Breast epithelium (tissue), 4 donors: ENCODE data around the gene AHRR. TPM values are rescaled to one million over a fixed set of nuclear protein-coding genes. Genes with fewer than 3 reads are reported as not detected.

ENCODE experiments used
- DNase-seq, 2 donors: peaks; one replicate each; pipeline ENCODE4 v3.0.0-alpha.2; 2019; ENCODE audit warnings: low spot score in 2 of 2
- H3K27ac ChIP-seq, 2 donors: fragments of 200-600 bp; sonication (generic) in 1 of 2; one replicate each; pipeline ENCODE4 v1.5.1; 2016 to 2019; ENCODE audit warnings: mild to moderate bottlenecking in 1 of 2
- H3K27me3 ChIP-seq, 2 donors: fragments of 200-600 bp; sonication (generic) in 1 of 2; one replicate each; pipeline versions ENCODE4 v1.5.1 to v1.6.0; 2017 to 2019; ENCODE audit warnings: control low read depth in 1 of 2, mild to moderate bottlenecking in 1 of 2
- H3K36me3 ChIP-seq: fragments of 200-600 bp; one replicate; pipeline ENCODE4 v1.5.1; 2019
- H3K4me1 ChIP-seq, 2 donors: fragments of 200-600 bp; sonication (generic); one replicate each; pipeline ENCODE4 v1.5.1; 2016 to 2019; ENCODE audit warnings: control low read depth in 1 of 2
- H3K4me3 ChIP-seq, 3 donors: fragments of 200-600 bp; sonication (generic); 1 replicate in 2 of 3; 2 replicates in 1 of 3; pipeline ENCODE4 v1.5.1; 2016 to 2019; ENCODE audit warnings: mild to moderate bottlenecking in 3 of 3, moderate library complexity in 2 of 3
- H3K9me3 ChIP-seq, 2 donors: fragments of 200-600 bp; sonication (generic) in 1 of 2; one replicate each; pipeline ENCODE4 v1.5.1; 2016 to 2019; ENCODE audit warnings: control low read depth in 1 of 2
- CTCF ChIP-seq, 3 donors: fragments of 450-650 bp; IDR thresholded peaks; one replicate each; pipeline ENCODE4 v1.5.1; 2016 to 2017; ENCODE audit warnings: antibody characterized with exemption in 3 of 3, mild to moderate bottlenecking in 3 of 3, moderate library complexity in 3 of 3
- POLR2A ChIP-seq: fragments of 450-650 bp; IDR thresholded peaks from one replicate; pipeline ENCODE4 v1.6.1; 2016; ENCODE audit warnings: antibody characterized with exemption, mild to moderate bottlenecking, moderate library complexity
- POLR2AphosphoS5 ChIP-seq, 3 donors: sonication (generic); formaldehyde crosslinking; IDR thresholded peaks; one replicate each; pipeline ENCODE4 v1.6.1; 2017; ENCODE audit warnings: antibody characterized with exemption in 3 of 3
- intact Hi-C: fragments of 100-400 bp; cut with DNase I; formaldehyde crosslinking; loops from one replicate; pipeline ENCODE4 v1.15.1; 2023; ENCODE audit warnings: low total_unique reads
- total RNA-seq, 3 donors: library from RNA; depleted of rRNA; stranded (reverse); fragments of >200 nt; gene quantifications; one replicate each; pipeline ENCODE4 v1.1.0, GENCODE V29; 2016

The AHRR gene
- total RNA-seq, 3 donors from 2014 or later: 0.88 to 0.98 TPM; not detected in 1

DNA sequence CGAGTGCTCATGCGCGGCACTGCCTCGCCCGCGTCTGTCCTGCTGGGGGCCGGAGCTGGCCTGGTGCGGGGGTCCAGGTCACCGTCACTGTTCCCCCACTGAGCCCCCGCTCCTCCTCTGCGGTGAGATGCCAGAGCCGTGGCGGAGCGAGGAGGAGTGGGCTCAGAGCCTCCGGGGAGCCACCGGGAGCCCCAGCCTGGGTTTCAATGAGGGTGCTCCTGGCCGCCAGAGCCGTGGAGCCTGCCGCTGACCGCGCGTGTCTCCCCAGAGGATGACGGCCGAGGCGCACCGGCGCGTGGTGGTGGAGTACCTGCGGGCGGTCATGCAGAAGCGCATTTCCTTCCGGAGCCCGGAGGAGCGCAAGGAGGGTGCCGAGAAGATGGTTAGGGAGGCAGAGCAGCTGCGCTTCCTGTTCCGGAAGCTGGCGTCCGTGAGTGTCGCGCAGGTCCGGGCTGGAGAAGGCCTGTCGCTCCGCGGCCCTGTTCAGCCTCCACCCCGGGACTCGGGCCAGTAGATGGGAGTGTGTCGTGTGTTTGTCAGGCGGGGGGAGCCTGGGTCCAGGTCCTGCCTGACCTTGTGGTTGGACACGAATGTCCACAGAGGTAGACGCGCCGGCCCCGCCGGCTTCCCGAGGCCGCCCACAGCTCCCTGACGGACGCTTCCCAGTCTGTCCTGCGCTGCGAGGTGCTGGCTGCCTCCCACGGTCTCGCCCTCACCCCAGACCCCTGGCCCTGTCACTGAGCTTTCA, 143.5 kb downstream of the AHRR start:
- Histone ChIP-seq H3K4me3 (no peak overlapping the region), H3K9me3 (no peaks in the 10 kb centered on the region), H3K27me3 (no peaks in the 10 kb centered on the region), H3K27ac (no peak overlapping the region), H3K4me1 (no peaks in the 10 kb centered on the region), H3K36me3 (no peaks in the 10 kb centered on the region)
- TF ChIP-seq POLR2AphosphoS5 (IDR thresholded peaks at IDR 0.05): no peak
- TF ChIP-seq POLR2A: no peak
- TF ChIP-seq CTCF (IDR thresholded peaks at IDR 0.05): no peak
- DNase-seq: peak in 1 of 2 donors; percentile 48
- intact Hi-C loops: no loop called here

DNA sequence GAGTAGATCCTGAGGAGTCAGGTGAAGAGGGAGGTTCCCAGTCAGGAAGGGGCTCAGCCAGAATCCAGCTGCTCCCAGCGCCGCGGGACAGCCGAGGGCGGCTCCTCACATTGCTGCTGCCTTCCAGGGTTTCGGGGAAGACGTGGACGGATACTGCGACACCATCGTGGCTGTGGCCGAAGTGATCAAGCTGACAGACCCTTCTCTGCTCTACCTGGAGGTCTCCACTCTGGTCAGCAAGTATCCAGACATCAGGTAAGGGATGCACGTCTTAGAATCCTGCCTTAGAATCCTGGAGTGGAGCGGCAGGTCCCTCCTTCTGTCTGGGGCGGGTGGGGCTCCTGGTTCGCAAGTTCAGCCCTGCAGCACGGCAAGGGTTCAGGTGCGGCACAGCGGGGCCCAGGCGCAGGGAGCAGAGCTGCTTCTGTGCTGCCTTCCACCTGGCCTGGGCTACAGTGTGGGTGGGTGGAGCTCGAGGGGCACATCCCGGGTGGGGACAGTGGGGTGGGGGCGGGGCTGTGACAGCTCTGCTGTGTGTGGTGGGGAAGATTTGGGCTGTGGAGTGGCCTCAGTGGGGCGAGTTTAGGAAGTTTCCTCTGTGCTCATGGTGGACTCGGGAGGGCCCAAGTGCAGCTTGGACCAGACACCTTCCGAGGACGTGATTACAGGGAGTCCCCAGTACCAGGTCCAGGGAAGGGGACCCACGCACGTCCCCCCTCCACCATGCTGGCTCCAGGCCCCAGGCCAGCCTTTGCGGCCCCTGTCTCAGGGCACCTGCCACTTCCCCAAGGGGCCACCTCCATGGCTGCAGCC, 144.3 kb downstream of the AHRR start:
- Histone ChIP-seq H3K27me3 (no peaks in the 10 kb centered on the region), H3K36me3 (no peaks in the 10 kb centered on the region)

DNA sequence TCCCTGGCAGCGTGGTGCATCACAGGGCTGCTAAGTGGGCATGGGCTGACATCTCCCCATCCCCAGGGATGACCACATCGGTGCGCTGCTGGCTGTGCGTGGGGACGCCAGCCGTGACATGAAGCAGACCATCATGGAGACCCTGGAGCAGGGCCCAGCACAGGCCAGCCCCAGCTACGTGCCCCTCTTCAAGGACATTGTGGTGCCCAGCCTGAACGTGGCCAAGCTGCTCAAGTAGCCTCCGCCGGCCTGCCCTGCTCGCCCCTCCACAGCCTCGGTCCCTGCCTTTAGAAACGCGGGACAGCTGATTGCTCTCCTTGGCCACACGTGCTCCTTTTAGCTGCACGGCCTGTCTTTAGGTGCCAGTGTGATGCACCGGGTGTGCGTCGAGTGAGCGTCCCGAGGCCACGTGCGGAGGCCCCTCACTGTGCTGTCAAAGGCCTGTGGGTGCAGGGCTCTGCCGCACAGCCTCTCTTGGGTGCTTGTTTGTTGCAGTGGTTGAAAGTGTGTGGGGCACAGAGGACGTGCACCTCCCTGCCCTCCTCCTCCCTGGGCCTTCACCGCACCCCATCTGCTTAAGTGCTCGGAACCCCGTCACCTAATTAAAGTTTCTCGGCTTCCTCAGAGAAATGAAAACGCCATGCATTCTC, 145.3 kb downstream of the AHRR start:
- no peaks in the 10 kb centered on the region for H3K27me3 ChIP-seq
- H3K27ac ChIP-seq: no peak overlapping the region
- no peak overlapping the region for H3K4me3 ChIP-seq
- intact Hi-C loops: no loop called here
- H3K4me1 ChIP-seq: no peaks in the 10 kb centered on the region
- H3K9me3 ChIP-seq: no peaks in the 10 kb centered on the region
- no peaks in the 10 kb centered on the region for H3K36me3 ChIP-seq
- DNase-seq: peak in 1 of 2 donors; percentile 47
- TF ChIP-seq CTCF (IDR thresholded peaks at IDR 0.05) (no peak), POLR2AphosphoS5 (IDR thresholded peaks at IDR 0.05) (no peak), POLR2A (no peak)

More for the DNA sequence above, 144.3 kb downstream of the AHRR start:
- peak in 1 of 2 donors; percentile 44 for DNase-seq
- intact Hi-C loops: no loop called here
- TF ChIP-seq CTCF (IDR thresholded peaks at IDR 0.05) (no peak), POLR2A (no peak), POLR2AphosphoS5 (IDR thresholded peaks at IDR 0.05) (no peak)
- Histone ChIP-seq H3K4me3 (no peak overlapping the region), H3K4me1 (no peaks in the 10 kb centered on the region), H3K27ac (no peak overlapping the region), H3K9me3 (no peaks in the 10 kb centered on the region)

DNA sequence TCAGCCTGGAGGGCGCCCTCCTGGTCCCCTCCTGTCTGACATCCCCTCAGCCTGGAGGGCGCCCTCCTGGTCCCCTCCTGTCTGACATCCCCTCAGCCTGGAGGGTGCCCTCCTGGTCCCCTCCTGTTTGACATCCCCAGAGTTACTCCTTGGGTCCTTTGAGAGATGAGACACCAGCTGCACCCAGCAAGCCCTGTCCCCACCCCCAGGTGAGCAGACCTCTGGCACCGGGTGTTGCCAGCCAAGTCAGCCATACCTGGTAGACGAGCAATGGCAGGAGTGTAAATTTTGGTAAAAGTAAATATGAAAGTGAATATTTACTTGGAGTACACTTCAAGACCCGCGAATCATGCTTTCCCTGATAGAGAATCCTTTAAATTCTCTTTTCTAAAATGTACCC, 146.9 kb downstream of the AHRR start:
- H3K9me3 ChIP-seq: no peaks in the 10 kb centered on the region
- no peak overlapping the region for H3K4me3 ChIP-seq
- no peaks in the 10 kb centered on the region for H3K27me3 ChIP-seq
- intact Hi-C loops: no loop called here
- no peaks in the 10 kb centered on the region for H3K4me1 ChIP-seq
- TF ChIP-seq CTCF (IDR thresholded peaks at IDR 0.05) (no peak), POLR2AphosphoS5 (IDR thresholded peaks at IDR 0.05) (no peak), POLR2A (no peak)
- peak in 1 of 2 donors; percentile 34 for DNase-seq
- no peaks in the 10 kb centered on the region for H3K36me3 ChIP-seq
- H3K27ac ChIP-seq: no peak overlapping the region
